ENCODE results near the gene LRRC25.

The LRRC25 gene

GRCh38 chr19:18397242-18398202 lies at the start of gene LRRC25:
Gene LRRC25, minus strand, starts transcription at chr19:18397622. Its CDS starts 659 bp downstream, at chr19:18396963.
- DNase-seq (ENCODE audit: low read depth in 1 of 2, low spot score in 1 of 2): no peak

DNA sequence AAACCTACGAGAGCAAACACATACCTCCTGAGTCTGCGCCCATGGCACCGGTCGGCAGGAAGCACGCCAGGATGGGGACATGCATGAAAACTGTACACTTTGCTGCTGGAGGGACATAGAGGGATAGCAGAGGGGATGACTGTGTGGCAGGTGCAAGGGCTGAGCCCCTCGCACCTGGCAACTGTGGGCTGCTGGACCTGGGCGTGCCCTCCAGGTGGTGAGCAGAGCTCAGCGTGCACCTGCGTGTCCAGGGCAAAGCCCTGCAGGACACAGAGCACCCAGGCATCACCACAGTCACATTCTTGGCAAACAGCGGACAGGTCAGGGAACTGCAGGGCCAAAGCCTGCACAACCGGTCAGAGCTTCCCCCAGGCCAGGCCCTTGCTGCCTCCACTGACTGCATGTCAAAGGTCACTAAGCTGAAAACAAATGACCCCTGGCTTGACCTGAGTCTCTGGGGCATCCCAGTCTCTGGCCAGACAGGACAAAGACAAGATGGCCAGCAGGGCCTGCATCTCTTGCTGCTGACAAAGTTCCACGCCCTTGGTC lies 49.5 kb upstream of the LRRC25 start:
- DNase-seq (ENCODE audit: low read depth in 1 of 2, low spot score in 1 of 2): no peak

- no peak for DNase-seq (ENCODE audit: low read depth in 1 of 2, low spot score in 1 of 2)
Observed at GRCh38 chr19:18446145-18446810, 48.9 kb upstream of the LRRC25 start.

DNA sequence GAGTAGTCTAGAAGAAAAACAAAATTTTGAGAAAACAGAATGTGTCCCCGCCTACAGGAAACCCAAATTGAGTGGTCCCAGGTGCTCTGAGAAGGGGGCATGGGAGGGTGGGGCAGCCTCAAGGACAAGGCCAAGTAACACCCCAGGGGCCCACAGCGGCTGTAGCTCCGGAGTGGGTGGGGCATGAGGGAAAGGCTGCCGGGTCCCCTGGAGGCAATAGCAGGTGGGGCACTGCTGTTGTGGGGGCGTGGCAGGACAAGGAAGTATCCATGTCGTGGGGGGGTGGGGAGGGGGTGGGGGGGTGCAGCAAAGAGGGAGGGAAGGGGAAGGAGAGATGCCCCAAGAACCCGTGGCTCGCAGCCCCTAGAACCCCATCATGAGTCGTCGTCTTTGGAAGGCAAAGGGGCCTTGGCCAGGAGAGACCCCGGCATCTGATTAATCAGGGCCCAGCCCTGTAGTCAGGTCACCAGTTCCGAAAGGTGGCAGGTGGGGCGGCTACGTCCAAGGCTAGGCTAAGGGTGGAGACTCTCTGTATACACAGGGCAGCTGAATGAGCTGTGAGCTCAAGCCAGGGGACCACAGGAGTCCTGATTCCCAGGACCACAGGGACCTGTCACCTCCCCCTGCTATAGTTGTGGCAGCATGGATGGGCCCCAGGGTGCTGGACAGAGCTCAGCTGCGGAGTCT lies 48.0 kb upstream of the LRRC25 start:
- no peak for DNase-seq (ENCODE audit: low read depth in 1 of 2, low spot score in 1 of 2)

GRCh38 chr19:18444513-18444912 lies 47.1 kb upstream of the LRRC25 start:
- DNase-seq (ENCODE audit: low read depth in 1 of 2, low spot score in 1 of 2): no peak

- no peak for DNase-seq (ENCODE audit: low read depth in 1 of 2, low spot score in 1 of 2)
Observed at GRCh38 chr19:18443831-18444230, 46.4 kb upstream of the LRRC25 start.

DNA sequence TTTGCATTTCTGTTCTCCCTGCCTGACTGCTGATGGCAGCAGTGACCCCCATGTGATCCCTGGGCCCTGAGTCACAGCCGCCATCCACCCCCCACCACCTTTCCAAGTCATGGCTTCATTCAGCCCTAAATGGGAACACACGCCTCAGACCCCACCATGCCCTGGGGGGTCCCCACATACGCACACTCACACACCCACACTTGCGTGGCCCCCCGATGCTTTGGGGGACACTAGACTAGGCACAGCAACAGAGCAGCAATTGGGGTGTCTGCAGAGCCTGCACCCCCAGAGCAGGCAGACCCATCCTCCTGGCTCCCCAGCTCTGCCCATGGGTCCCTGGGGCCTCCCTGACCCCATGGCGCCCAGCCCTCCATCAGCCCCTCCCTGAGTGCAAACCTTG lies 46.0 kb upstream of the LRRC25 start:
- no peak for DNase-seq (ENCODE audit: low read depth in 1 of 2, low spot score in 1 of 2)

GRCh38 chr19:18442941-18443340 lies 45.5 kb upstream of the LRRC25 start:
- DNase-seq (ENCODE audit: low read depth in 1 of 2, low spot score in 1 of 2): no peak

- DNase-seq (ENCODE audit: low read depth in 1 of 2, low spot score in 1 of 2): no peak
Observed at GRCh38 chr19:18441804-18442788, 44.7 kb upstream of the LRRC25 start.

GRCh38 chr19:18440936-18441803 lies 43.7 kb upstream of the LRRC25 start:
- no peak for DNase-seq (ENCODE audit: low read depth in 1 of 2, low spot score in 1 of 2)

DNA sequence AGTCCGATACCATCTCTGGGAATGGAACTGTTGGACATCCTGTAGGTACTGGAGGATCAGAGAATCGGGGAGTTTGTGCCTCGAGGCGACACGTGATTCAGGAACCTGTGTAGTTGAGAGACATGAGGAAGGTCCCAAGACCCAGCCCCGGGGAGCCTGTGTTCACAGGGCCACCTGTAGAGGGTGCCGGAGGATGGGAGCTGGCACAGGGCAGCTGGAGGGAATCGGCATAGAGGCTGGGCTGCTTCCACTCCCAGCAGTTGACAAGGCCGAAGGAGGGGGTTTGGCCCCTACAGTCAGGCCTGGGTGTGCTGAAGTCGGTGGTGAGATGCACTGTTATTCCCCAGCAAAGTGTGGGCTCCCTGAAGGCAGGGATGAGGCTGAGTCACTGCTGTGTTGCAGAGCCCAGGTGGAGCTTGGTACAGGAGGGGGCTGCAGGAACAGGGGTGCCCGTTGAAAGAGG lies 43.0 kb upstream of the LRRC25 start:
- no peak for DNase-seq (ENCODE audit: low read depth in 1 of 2, low spot score in 1 of 2)

DNA sequence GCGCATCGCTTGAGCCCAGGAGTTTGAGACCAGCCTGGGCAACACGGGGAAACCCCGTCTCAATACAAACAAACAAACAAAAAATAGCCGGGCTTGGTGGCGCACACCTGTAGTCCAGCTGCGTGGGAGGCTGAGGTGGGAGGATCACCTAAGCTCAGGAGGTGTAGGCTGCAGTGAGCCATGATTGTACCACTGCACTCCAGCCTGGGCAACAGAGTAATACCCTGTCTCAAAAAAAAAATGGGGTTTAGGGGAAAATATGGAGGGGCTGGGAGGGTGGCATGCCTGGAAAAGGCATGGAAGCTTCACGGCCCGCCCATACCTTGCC lies 42.5 kb upstream of the LRRC25 start:
- no peak for DNase-seq (ENCODE audit: low read depth in 1 of 2, low spot score in 1 of 2)

GRCh38 chr19:18439025-18439909 lies 41.8 kb upstream of the LRRC25 start:
- DNase-seq (ENCODE audit: low read depth in 1 of 2, low spot score in 1 of 2): no peak

- DNase-seq (ENCODE audit: low read depth in 1 of 2, low spot score in 1 of 2): no peak
Observed at GRCh38 chr19:18438331-18439024, 41.1 kb upstream of the LRRC25 start.

DNA sequence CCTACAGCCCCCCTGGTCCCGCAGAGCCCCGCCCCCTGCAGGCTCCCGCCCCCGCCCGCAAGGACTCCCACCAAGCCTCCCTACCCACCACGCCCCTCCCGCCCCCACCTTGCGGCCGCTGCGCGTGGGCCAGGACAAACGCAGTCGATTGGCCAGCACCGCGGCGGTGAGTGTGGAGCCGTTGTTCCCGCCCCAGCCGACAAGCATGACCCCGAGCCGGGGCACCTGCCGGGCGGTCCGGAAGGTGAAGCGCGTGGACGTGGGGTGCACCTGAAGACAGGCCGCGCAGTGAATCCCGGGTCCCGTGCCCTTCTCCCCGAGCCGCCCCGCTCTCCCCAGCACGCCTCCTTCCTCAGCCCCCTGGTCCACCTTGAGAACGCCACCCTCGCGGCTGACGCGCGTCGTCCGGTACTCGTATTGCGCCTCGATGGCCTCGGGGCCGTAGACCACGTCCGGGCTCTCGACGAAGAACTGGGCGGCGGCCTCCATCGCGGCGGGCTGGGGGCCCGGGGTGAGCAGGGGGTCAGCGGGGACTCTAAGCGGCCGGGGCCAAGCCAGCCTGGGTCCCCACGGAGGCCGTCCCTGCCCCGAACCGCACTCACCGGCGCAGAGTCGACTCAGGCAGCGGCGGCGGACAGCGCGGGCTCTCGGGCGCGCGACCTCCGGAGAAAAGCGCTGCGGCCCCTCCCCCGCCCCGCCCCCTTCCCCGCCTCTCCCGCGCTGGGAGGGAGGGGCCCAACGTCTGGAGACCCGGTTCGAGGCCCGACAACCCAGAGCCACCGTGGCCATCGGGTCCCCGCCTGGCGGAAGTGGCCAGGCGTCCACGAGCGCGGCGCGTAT lies 40.3 kb upstream of the LRRC25 start, which contains the start of gene ISYNA1:
TSS of gene ISYNA1 (minus strand) at position 643 of the 840 bp plus-strand sequence. CDS start at position 489, 154 bp downstream.
- peak in 1 of 2 donors; percentile 49 for DNase-seq (ENCODE audit: low read depth in 1 of 2, low spot score in 1 of 2)

DNA sequence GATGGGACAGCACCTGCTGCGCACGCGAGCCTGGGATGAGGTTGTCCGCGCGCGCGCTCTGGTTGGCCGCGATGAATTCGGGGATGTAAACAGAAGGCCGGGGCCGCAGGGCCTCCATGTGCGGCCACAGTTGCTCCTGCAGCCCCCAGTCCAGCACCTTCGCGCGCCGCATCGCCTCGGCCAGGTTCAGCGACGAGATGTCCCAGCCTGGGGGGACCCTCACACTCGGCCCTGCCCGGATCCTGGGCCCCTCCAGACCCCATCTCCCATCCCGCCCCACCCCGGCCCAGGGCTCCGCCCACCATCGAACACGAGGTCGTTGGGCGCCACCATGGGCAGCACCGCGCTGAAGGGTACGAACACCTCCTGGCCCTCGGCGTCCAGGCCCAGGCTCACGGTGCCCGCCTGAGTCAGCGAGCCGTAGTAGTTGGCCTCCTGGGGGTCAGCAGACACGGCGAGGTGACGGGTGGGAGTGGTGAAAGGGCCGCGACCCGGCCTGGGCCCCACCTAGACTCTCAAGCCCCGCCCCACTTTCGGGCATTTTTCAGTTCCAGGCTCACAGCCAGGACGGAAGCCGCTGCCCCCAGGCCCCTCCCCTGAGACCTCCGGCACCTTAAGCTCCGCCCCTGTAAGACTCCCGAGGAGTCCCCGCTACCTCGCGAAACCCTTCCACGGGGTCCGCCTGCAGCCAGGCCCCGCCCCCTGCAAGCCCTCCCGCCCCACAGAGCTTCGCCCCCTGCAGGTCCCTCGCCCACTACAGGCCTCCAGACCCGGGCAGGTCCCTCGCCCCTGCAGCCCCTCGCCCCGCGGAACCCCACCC lies 39.5 kb upstream of the LRRC25 start:
- peak; percentile 55 to 56 for DNase-seq (ENCODE audit: low read depth in 1 of 2, low spot score in 1 of 2)
